Measurements from ENCODE around the gene DACH1. TPM values are rescaled to one million over a fixed set of nuclear protein-coding genes. Genes with fewer than 3 reads are reported as not detected.

DACH1 gene
- polyA plus RNA-seq, 3 donors: 0.03 to 0.69 (median 0.26) TPM

DNA sequence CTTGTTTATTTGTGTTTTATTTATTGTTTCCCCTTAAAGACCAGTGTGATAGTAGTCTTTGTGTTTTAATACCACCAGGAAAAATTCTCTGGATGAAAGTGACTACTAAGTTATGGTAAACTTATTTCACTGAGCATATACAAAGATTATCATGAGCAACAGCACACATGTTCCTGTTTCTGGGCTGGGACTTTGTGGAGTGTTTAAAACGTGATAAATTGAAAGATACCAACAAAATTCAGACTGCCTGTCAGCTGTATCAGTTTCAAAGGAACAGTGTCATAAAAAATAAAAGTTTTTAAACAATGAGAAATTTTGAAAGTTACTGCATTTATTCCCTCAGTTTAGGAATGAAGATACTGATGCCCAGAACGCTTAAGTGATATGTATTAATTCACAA is 259.4 kb downstream of the DACH1 start:
- no peak overlapping the region for H3K27ac ChIP-seq (ENCODE audit: low read depth in 1 of 2, low read length in 2 of 2)
- no peak overlapping the region for H3K9ac ChIP-seq (ENCODE audit: insufficient read depth, low read length, poor library complexity, severe bottlenecking)
- intact Hi-C loops (cut with micrococcal nuclease): no loop called here
- peaks cover 17% of the 10 kb centered on the region for H3K4me1 Mint-ChIP-seq
- no peak overlapping the region for H3K27ac Mint-ChIP-seq
- H3K79me2 ChIP-seq (ENCODE audit: insufficient read depth, low read length): no peaks in the 10 kb centered on the region
- no peaks in the 10 kb centered on the region for H3K27me3 ChIP-seq (ENCODE audit: control insufficient read depth in 2 of 2, insufficient read depth in 2 of 2, low read length in 2 of 2)
- no peak overlapping the region for H3K4me2 ChIP-seq (replicated peaks; ENCODE audit: extremely low read depth, low read length, poor library complexity, severe bottlenecking)
- peaks cover 0 to 3% (median 0%) of the 10 kb centered on the region in 7 donors for H3K9me3 Mint-ChIP-seq
- WGBS (ENCODE audit: insufficient coverage): no CpG with 5 or more reads among the region's 2 CpGs
- H3K4me3 Mint-ChIP-seq: no peak overlapping the region
- H3K4me1 ChIP-seq (ENCODE audit: control insufficient read depth in 1 of 2, insufficient read depth in 2 of 2, low read length in 2 of 2): peaks cover 5 to 19% of the 10 kb centered on the region in 2 donors
- H3K36me3 Mint-ChIP-seq: no peaks in the 10 kb centered on the region
- H2AFZ ChIP-seq (ENCODE audit: insufficient read depth, low read depth, low read length, poor library complexity, severe bottlenecking): no peak overlapping the region
- DNase-seq: no peak
- TF ChIP-seq, protein P1, sequence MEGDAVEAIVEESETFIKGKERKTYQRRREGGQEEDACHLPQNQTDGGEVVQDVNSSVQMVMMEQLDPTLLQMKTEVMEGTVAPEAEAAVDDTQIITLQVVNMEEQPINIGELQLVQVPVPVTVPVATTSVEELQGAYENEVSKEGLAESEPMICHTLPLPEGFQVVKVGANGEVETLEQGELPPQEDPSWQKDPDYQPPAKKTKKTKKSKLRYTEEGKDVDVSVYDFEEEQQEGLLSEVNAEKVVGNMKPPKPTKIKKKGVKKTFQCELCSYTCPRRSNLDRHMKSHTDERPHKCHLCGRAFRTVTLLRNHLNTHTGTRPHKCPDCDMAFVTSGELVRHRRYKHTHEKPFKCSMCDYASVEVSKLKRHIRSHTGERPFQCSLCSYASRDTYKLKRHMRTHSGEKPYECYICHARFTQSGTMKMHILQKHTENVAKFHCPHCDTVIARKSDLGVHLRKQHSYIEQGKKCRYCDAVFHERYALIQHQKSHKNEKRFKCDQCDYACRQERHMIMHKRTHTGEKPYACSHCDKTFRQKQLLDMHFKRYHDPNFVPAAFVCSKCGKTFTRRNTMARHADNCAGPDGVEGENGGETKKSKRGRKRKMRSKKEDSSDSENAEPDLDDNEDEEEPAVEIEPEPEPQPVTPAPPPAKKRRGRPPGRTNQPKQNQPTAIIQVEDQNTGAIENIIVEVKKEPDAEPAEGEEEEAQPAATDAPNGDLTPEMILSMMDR (IDR thresholded peaks at IDR 0.05): no peak
- no peaks in the 10 kb centered on the region for H3K36me3 ChIP-seq (replicated peaks in 1 of 2; ENCODE audit: control insufficient read depth in 1 of 2, insufficient read depth in 2 of 2, low read length in 2 of 2)
- H3K9me3 ChIP-seq (replicated peaks in 1 of 2; ENCODE audit: control insufficient read depth in 1 of 2, insufficient read depth in 1 of 2, low read length in 2 of 2): no peaks in the 10 kb centered on the region
- H3K4me3 ChIP-seq (replicated peaks in 1 of 3; ENCODE audit: low read depth in 2 of 3, low read length in 3 of 3): no peak overlapping the region
- no peaks in the 10 kb centered on the region for H3K27me3 Mint-ChIP-seq (ENCODE audit: low read depth in 3 of 3)
- H4K20me1 ChIP-seq (ENCODE audit: insufficient read depth, low read length): no peaks in the 10 kb centered on the region

DNA sequence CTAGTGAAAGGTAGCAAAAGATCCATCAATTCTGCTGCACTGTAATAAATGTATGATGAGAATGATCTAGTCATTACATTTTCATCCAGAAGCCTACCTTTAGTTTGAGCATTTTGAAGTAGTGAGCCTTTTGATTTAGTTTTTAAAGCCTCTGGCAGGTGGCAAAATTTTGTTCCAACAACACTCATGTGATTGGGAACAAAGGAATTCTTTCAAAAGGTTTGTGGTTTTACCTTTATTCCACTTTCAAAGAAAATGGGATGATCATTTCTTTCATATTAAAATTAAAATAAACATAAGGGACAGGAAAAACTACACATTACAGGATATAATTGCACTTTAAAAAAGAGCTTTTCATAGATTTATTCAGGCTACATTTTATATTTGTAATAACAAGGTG is 260.2 kb downstream of the DACH1 start:
- TF ChIP-seq, protein P1 (IDR thresholded peaks at IDR 0.05): no peak

More for the DNA sequence above, 260.2 kb downstream of the DACH1 start:
- H3K27ac ChIP-seq (ENCODE audit: low read depth in 1 of 2, low read length in 2 of 2): no peak overlapping the region
- peaks cover 0 to 3% (median 0%) of the 10 kb centered on the region in 7 donors for H3K9me3 Mint-ChIP-seq
- no peaks in the 10 kb centered on the region for H3K36me3 ChIP-seq (replicated peaks in 1 of 2; ENCODE audit: control insufficient read depth in 1 of 2, insufficient read depth in 2 of 2, low read length in 2 of 2)
- intact Hi-C loops (cut with micrococcal nuclease): no loop called here
- no peaks in the 10 kb centered on the region for H3K79me2 ChIP-seq (ENCODE audit: insufficient read depth, low read length)
- no peak overlapping the region for H3K9ac ChIP-seq (ENCODE audit: insufficient read depth, low read length, poor library complexity, severe bottlenecking)
- H3K27me3 Mint-ChIP-seq (ENCODE audit: low read depth in 3 of 3): no peaks in the 10 kb centered on the region
- H3K27ac Mint-ChIP-seq: no peak overlapping the region
- no peaks in the 10 kb centered on the region for H3K36me3 Mint-ChIP-seq
- H3K4me1 Mint-ChIP-seq: peaks cover 16% of the 10 kb centered on the region
- H3K4me1 ChIP-seq (ENCODE audit: control insufficient read depth in 1 of 2, insufficient read depth in 2 of 2, low read length in 2 of 2): peaks cover 5 to 16% of the 10 kb centered on the region in 2 donors
- no peaks in the 10 kb centered on the region for H3K9me3 ChIP-seq (replicated peaks in 1 of 2; ENCODE audit: control insufficient read depth in 1 of 2, insufficient read depth in 1 of 2, low read length in 2 of 2)
- H3K4me3 Mint-ChIP-seq: no peak overlapping the region
- DNase-seq: no peak
- H3K4me3 ChIP-seq (replicated peaks in 1 of 3; ENCODE audit: low read depth in 2 of 3, low read length in 3 of 3): no peak overlapping the region
- H3K4me2 ChIP-seq (replicated peaks; ENCODE audit: extremely low read depth, low read length, poor library complexity, severe bottlenecking): no peak overlapping the region
- no peak overlapping the region for H2AFZ ChIP-seq (ENCODE audit: insufficient read depth, low read depth, low read length, poor library complexity, severe bottlenecking)
- H3K27me3 ChIP-seq (ENCODE audit: control insufficient read depth in 2 of 2, insufficient read depth in 2 of 2, low read length in 2 of 2): no peaks in the 10 kb centered on the region
- no peaks in the 10 kb centered on the region for H4K20me1 ChIP-seq (ENCODE audit: insufficient read depth, low read length)

Data from CD14-positive monocyte (primary cell).